Measurements from ENCODE around the gene GALNT9. TPM values are rescaled to one million over a fixed set of nuclear protein-coding genes. Genes with fewer than 3 reads are reported as not detected.

Gene GALNT9
- polyA plus RNA-seq, 3 donors: not detected

DNA sequence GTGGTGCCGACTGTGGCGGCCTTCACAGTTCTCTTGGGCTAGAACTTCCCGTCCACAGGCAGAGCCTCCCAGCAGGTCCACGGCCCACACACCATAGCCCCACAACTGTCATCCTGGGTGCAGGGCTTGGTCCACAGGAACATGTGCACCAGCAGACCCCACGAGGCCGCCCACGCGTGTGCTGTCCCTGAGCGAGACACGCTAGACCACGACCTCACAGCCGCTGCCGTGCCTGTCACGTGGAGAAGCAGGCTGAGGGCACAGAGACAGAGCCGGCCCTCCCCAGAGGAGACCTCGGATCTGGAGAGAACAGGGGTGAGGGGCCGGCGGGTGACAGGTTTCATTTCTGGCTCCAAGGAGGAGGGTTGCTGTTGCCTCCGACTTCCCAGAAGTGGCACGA is 8.9 kb upstream of the GALNT9 start:
- no peak overlapping the region for H2AFZ ChIP-seq (ENCODE audit: insufficient read depth, low read depth, low read length, poor library complexity, severe bottlenecking)
- H4K20me1 ChIP-seq (ENCODE audit: insufficient read depth, low read length): no peaks in the 10 kb centered on the region
- H3K27ac ChIP-seq (ENCODE audit: low read depth in 1 of 2, low read length in 2 of 2): no peak overlapping the region
- intact Hi-C loops (cut with micrococcal nuclease): no loop called here
- H3K27me3 ChIP-seq (ENCODE audit: control insufficient read depth in 2 of 2, insufficient read depth in 2 of 2, low read length in 2 of 2): peaks cover 0 to 11% of the 10 kb centered on the region in 2 donors
- peaks cover 9 to 10% of the 10 kb centered on the region in 2 donors for H3K9me3 ChIP-seq (replicated peaks in 1 of 2; ENCODE audit: control insufficient read depth in 1 of 2, insufficient read depth in 1 of 2, low read length in 2 of 2)
- H3K79me2 ChIP-seq (ENCODE audit: insufficient read depth, low read length): no peaks in the 10 kb centered on the region
- Mint-ChIP-seq H3K27ac (no peak overlapping the region), H3K4me3 (no peak overlapping the region), H3K4me1 (no peaks in the 10 kb centered on the region), H3K9me3 (peaks cover 4 to 34% (median 10%) of the 10 kb centered on the region in 7 donors), H3K36me3 (no peaks in the 10 kb centered on the region), H3K27me3 (ENCODE audit: low read depth in 3 of 3) (peaks cover 3 to 23% (median 10%) of the 10 kb centered on the region in 3 donors)
- DNase-seq: no peak
- no peak overlapping the region for H3K9ac ChIP-seq (ENCODE audit: insufficient read depth, low read length, poor library complexity, severe bottlenecking)
- no peaks in the 10 kb centered on the region for H3K4me1 ChIP-seq (ENCODE audit: control insufficient read depth in 1 of 2, insufficient read depth in 2 of 2, low read length in 2 of 2)
- no peak overlapping the region for H3K4me3 ChIP-seq (replicated peaks in 1 of 3; ENCODE audit: low read depth in 2 of 3, low read length in 3 of 3)
- 98% methylated on average over 18 of the region's 20 CpGs for WGBS (ENCODE audit: insufficient coverage)
- TF ChIP-seq, protein P1, sequence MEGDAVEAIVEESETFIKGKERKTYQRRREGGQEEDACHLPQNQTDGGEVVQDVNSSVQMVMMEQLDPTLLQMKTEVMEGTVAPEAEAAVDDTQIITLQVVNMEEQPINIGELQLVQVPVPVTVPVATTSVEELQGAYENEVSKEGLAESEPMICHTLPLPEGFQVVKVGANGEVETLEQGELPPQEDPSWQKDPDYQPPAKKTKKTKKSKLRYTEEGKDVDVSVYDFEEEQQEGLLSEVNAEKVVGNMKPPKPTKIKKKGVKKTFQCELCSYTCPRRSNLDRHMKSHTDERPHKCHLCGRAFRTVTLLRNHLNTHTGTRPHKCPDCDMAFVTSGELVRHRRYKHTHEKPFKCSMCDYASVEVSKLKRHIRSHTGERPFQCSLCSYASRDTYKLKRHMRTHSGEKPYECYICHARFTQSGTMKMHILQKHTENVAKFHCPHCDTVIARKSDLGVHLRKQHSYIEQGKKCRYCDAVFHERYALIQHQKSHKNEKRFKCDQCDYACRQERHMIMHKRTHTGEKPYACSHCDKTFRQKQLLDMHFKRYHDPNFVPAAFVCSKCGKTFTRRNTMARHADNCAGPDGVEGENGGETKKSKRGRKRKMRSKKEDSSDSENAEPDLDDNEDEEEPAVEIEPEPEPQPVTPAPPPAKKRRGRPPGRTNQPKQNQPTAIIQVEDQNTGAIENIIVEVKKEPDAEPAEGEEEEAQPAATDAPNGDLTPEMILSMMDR (IDR thresholded peaks at IDR 0.05): no peak
- no peak overlapping the region for H3K4me2 ChIP-seq (replicated peaks; ENCODE audit: extremely low read depth, low read length, poor library complexity, severe bottlenecking)
- H3K36me3 ChIP-seq (replicated peaks in 1 of 2; ENCODE audit: control insufficient read depth in 1 of 2, insufficient read depth in 2 of 2, low read length in 2 of 2): no peaks in the 10 kb centered on the region

DNA sequence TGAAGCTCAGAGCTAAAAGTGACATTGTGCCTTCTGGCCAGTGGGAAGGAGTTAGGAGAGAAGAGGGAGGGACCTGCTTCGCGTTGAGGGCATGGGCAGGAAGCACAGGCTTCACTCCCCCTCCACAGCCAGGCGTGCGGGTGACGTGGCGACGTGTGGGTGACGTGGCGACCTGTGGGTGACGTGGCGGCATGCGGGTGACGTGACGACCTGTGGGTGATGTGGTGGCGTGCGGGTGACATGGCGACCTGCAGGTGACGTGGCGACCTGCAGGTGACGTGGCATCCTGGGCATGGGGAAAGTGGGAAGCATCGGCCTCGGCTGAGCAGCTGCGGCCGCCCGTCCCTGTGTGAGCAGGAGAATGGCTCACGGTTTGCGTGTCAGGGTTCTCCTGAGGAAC is 8.2 kb upstream of the GALNT9 start:
- H3K4me3 Mint-ChIP-seq: no peak overlapping the region
- H3K4me1 Mint-ChIP-seq: no peaks in the 10 kb centered on the region
- Histone ChIP-seq H3K9ac (ENCODE audit: insufficient read depth, low read length, poor library complexity, severe bottlenecking) (no peak overlapping the region), H3K79me2 (ENCODE audit: insufficient read depth, low read length) (no peaks in the 10 kb centered on the region), H3K9me3 (replicated peaks in 1 of 2; ENCODE audit: control insufficient read depth in 1 of 2, insufficient read depth in 1 of 2, low read length in 2 of 2) (peaks cover 14 to 18% of the 10 kb centered on the region in 2 donors), H3K27ac (ENCODE audit: low read depth in 1 of 2, low read length in 2 of 2) (no peak overlapping the region), H3K4me3 (replicated peaks in 1 of 3; ENCODE audit: low read depth in 2 of 3, low read length in 3 of 3) (no peak overlapping the region), H3K27me3 (ENCODE audit: control insufficient read depth in 2 of 2, insufficient read depth in 2 of 2, low read length in 2 of 2) (peaks cover 0 to 7% of the 10 kb centered on the region in 2 donors), H3K4me2 (replicated peaks; ENCODE audit: extremely low read depth, low read length, poor library complexity, severe bottlenecking) (no peak overlapping the region), H3K36me3 (replicated peaks in 1 of 2; ENCODE audit: control insufficient read depth in 1 of 2, insufficient read depth in 2 of 2, low read length in 2 of 2) (no peaks in the 10 kb centered on the region), H3K4me1 (ENCODE audit: control insufficient read depth in 1 of 2, insufficient read depth in 2 of 2, low read length in 2 of 2) (no peaks in the 10 kb centered on the region), H4K20me1 (ENCODE audit: insufficient read depth, low read length) (no peaks in the 10 kb centered on the region), H2AFZ (ENCODE audit: insufficient read depth, low read depth, low read length, poor library complexity, severe bottlenecking) (no peak overlapping the region)
- WGBS (ENCODE audit: insufficient coverage): 87% methylated on average over 22 of the region's 27 CpGs
- H3K9me3 Mint-ChIP-seq: peaks cover 6 to 40% (median 13%) of the 10 kb centered on the region in 7 donors
- intact Hi-C loops (cut with micrococcal nuclease): no loop called here
- H3K36me3 Mint-ChIP-seq: no peaks in the 10 kb centered on the region
- TF ChIP-seq, protein P1 (IDR thresholded peaks at IDR 0.05): no peak
- peak overlapping the region in 2 of 7 donors; percentile 38 to 76 for H3K27ac Mint-ChIP-seq
- DNase-seq: no peak
- H3K27me3 Mint-ChIP-seq (ENCODE audit: low read depth in 3 of 3): peaks cover 3 to 22% (median 10%) of the 10 kb centered on the region in 3 donors
